OCI-LY7 (cell line): ENCODE results near the gene CMTM1. TPM values are rescaled to one million over a fixed set of nuclear protein-coding genes. Genes with fewer than 3 reads are reported as not detected.
"Not testable (repeated sequence)": the region's sequence is repeated elsewhere in the genome, so short reads cannot be mapped to it uniquely, and the experiment has no call there.

Source experiments
- BruUV-seq: library from RNA; stranded (reverse); fragments of 400-500 nt; replicated peaks from 2 replicates; lab custom pipeline; 2021; lab: Mats Ljungman, UMichigan
- CTCF ChIA-PET: fragments of 300-600 bp; sonication (Branson Sonifier 250); formaldehyde crosslinking; loops from one replicate; lab custom pipeline; 2022; ENCODE audit warnings: antibody characterized with exemption; ENCODE audit not compliant: unreplicated experiment; lab: Charles Lee
- POLR2A ChIA-PET: fragments of 300-600 bp; sonication (Branson Sonifier 250); formaldehyde crosslinking; loops from one replicate; lab custom pipeline; 2022; ENCODE audit warnings: antibody characterized with exemption; lab: Charles Lee
- DNase-seq: peaks from one replicate; pipeline ENCODE4 v3.0.0-alpha.2; 2015; ENCODE audit warnings: low spot score
- H2AFZ ChIP-seq: fragments of 200-600 bp; sonication (generic), shearing (Covaris generic); 2 replicates; pipeline ENCODE4 v1.6.1; 2014; ENCODE audit warnings: mild to moderate bottlenecking, antibody characterized with exemption, low read length, moderate library complexity
- H3K27ac ChIP-seq: fragments of 200-600 bp; sonication (generic); 2 replicates; pipeline ENCODE4 v1.5.1; 2014; ENCODE audit warnings: mixed run types, low read depth, mild to moderate bottlenecking, moderate library complexity, low read length, inconsistent platforms; ENCODE audit not compliant: poor library complexity, severe bottlenecking
- H3K36me3 ChIP-seq: fragments of 200-600 bp; sonication (generic); 2 replicates; pipeline ENCODE4 v1.6.1; 2014; ENCODE audit warnings: mild to moderate bottlenecking, antibody characterized with exemption, low read length, moderate library complexity, mixed read lengths; ENCODE audit not compliant: insufficient read depth
- H3K4me1 ChIP-seq: fragments of 200-600 bp; sonication (generic); 2 replicates; pipeline ENCODE4 v1.5.1; 2014; ENCODE audit warnings: mild to moderate bottlenecking, low read length; ENCODE audit not compliant: insufficient read depth, poor library complexity, severe bottlenecking
- H3K4me2 ChIP-seq: fragments of 200-600 bp; sonication (generic); 2 replicates; pipeline ENCODE4 v1.6.1; 2014; ENCODE audit warnings: mild to moderate bottlenecking, low read length
- H3K4me3 ChIP-seq: fragments of 200-600 bp; sonication (generic); 2 replicates; pipeline ENCODE4 v1.5.1; 2014; ENCODE audit warnings: mild to moderate bottlenecking, low read depth, low read length; ENCODE audit not compliant: poor library complexity, severe bottlenecking
- H3K79me2 ChIP-seq: fragments of 200-600 bp; sonication (generic); 2 replicates; pipeline ENCODE4 v1.6.1; 2016; ENCODE audit warnings: low read depth, mild to moderate bottlenecking, low read length, moderate library complexity, mixed read lengths; ENCODE audit not compliant: insufficient read depth
- H3K9me2 ChIP-seq: fragments of 200-600 bp; sonication (generic); 2 replicates; pipeline ENCODE4 v1.6.1; 2016; ENCODE audit warnings: mild to moderate bottlenecking, low read length, mixed read lengths; ENCODE audit not compliant: insufficient read depth
- H3K9me3 ChIP-seq: fragments of 200-600 bp; sonication (generic); 2 replicates; pipeline ENCODE4 v1.6.1; 2014; ENCODE audit warnings: mild to moderate bottlenecking, mixed run types, low read length, mixed read lengths
- H4K20me1 ChIP-seq: fragments of 200-600 bp; sonication (generic); 2 replicates; pipeline ENCODE4 v1.6.1; 2014; ENCODE audit warnings: mild to moderate bottlenecking, antibody characterized with exemption, low read length, moderate library complexity, mixed read lengths; ENCODE audit not compliant: insufficient read depth
- EZH2phosphoT487 ChIP-seq: fragments of 200-600 bp; sonication (generic); IDR thresholded peaks from 2 replicates; pipeline ENCODE4 v1.6.1; 2018; ENCODE audit warnings: low read depth, borderline replicate concordance, mild to moderate bottlenecking, mixed run types, antibody characterized with exemption, low read length, moderate library complexity, mixed read lengths
- intact Hi-C: fragments of 100-400 bp; cut with micrococcal nuclease; formaldehyde crosslinking; loops from one replicate; pipeline ENCODE4 v1.10.0; 2022; ENCODE audit not compliant: unreplicated experiment
- total RNA-seq, 2 experiments: library from RNA; depleted of rRNA in 1 of 2; stranded (reverse); fragments of >200 nt in 1 of 2; shearing (Covaris generic) in 1 of 2; gene quantifications; 2 replicates each; pipeline ENCODE4 v1.2.3, GENCODE V29; 2014 to 2022
- TF ChIP-seq, protein P1 (sequence below): fragments of 200-600 bp; sonication (generic); conservative IDR thresholded peaks from 2 replicates; pipeline ENCODE4 v1.5.1; 2014; ENCODE audit warnings: mild to moderate bottlenecking, antibody characterized with exemption, low read length, moderate library complexity, mixed read lengths

The CMTM1 gene
- total RNA-seq, 2 experiments from 2014 or later, result 8.5 to 10.6 TPM

DNA sequence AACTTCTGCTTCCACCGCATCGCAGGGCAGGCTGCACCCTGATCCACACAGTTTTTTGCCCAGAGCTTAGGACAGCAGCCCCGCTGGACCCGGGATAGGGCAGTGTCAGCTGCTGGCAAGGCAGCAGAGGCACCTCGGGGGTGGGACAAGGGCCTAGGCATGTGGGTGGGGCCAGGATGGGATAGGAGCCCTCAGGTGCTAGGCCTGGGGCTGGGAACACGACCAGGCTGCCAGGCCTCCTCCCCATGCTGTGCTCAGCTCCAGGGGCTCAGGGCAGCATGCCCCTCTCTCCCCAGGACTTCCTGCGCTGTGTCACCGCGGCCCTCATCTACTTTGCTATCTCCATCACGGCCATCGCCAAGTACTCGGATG is 42.9 kb downstream of the CMTM1 start:
- DNase-seq, result no peak
- Histone ChIP-seq H2AFZ (no peak overlapping the region), H4K20me1 (peaks cover 6% of the 10 kb centered on the region; the same call in 1 of the 2 replicates), H3K9me2 (no peaks in the 10 kb centered on the region), H3K4me3 (no peak overlapping the region), H3K9me3 (no peaks in the 10 kb centered on the region), H3K4me2 (no peak overlapping the region), H3K79me2 (no peaks in the 10 kb centered on the region), H3K27ac (no peak overlapping the region), H3K4me1 (peaks cover 34% of the 10 kb centered on the region), H3K36me3 (peaks cover 46% of the 10 kb centered on the region)
- ChIA-PET POLR2A (no interaction called here), CTCF (interaction anchor here (0.6 to 1.3 kb wide), 5 partner anchors 86 to 301 kb away, joined by 3 read pairs; no protein-coding TSS in a partner anchor)
- TF ChIP-seq, protein P1, sequence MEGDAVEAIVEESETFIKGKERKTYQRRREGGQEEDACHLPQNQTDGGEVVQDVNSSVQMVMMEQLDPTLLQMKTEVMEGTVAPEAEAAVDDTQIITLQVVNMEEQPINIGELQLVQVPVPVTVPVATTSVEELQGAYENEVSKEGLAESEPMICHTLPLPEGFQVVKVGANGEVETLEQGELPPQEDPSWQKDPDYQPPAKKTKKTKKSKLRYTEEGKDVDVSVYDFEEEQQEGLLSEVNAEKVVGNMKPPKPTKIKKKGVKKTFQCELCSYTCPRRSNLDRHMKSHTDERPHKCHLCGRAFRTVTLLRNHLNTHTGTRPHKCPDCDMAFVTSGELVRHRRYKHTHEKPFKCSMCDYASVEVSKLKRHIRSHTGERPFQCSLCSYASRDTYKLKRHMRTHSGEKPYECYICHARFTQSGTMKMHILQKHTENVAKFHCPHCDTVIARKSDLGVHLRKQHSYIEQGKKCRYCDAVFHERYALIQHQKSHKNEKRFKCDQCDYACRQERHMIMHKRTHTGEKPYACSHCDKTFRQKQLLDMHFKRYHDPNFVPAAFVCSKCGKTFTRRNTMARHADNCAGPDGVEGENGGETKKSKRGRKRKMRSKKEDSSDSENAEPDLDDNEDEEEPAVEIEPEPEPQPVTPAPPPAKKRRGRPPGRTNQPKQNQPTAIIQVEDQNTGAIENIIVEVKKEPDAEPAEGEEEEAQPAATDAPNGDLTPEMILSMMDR, result no peak
- TF ChIP-seq EZH2phosphoT487, result no peak
- BruUV-seq, result no TSS peak
- intact Hi-C loops, result loop anchor here (2.0 to 5.0 kb wide), 2 partner anchors 202 to 264 kb away; no protein-coding TSS in a partner anchor

DNA sequence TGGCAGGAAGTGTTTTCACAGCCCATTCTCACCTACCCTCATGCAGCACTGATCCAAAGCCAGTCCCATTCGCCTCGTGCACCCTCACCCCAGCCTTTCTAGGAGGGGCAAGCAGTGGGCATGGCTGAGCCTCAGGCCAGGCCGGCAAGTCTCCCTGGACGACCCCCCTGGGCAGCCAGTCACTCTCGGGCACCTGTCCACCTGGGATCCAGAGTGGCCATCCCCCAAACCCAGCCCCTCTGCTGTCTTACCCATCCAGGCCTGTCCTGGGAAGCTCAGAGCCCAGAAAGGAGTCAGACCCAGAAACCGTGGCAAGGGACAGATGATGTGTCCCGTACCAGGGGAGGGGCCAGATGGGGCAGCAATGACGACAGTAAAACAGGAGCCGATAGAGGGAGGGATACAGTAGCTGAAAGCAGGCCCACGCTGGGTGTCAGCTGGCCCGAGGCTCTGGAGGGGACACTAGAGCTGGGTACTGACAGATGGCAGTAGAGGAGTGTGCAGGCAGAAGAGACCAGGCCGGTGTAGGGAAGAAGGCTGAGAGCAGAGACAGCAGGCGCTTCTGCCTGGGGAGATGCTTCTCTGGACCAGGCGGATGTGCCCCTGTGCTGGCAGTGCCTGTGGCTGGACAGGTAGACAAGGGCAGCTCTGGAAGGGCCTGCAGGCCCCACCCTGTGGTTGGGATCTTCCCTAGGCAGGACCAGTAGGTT is 44.0 kb downstream of the CMTM1 start:
- no peaks in the 10 kb centered on the region for H3K9me2 ChIP-seq
- no peak overlapping the region for H2AFZ ChIP-seq
- POLR2A ChIA-PET, result no interaction called here
- no peak for DNase-seq
- no peaks in the 10 kb centered on the region for H3K9me3 ChIP-seq
- H3K4me1 ChIP-seq, result peaks cover 33% of the 10 kb centered on the region
- H3K4me3 ChIP-seq, result no peak overlapping the region
- H3K27ac ChIP-seq, result no peak overlapping the region
- intact Hi-C loops, result no loop called here
- no peak overlapping the region for H3K4me2 ChIP-seq
- no peak for TF ChIP-seq EZH2phosphoT487
- TF ChIP-seq, protein P1, result no peak
- peaks cover 46% of the 10 kb centered on the region for H3K36me3 ChIP-seq
- no peaks in the 10 kb centered on the region for H3K79me2 ChIP-seq
- BruUV-seq, result no TSS peak
- H4K20me1 ChIP-seq, result peaks cover 6% of the 10 kb centered on the region; the same call in 1 of the 2 replicates
- CTCF ChIA-PET, result no interaction called here

DNA sequence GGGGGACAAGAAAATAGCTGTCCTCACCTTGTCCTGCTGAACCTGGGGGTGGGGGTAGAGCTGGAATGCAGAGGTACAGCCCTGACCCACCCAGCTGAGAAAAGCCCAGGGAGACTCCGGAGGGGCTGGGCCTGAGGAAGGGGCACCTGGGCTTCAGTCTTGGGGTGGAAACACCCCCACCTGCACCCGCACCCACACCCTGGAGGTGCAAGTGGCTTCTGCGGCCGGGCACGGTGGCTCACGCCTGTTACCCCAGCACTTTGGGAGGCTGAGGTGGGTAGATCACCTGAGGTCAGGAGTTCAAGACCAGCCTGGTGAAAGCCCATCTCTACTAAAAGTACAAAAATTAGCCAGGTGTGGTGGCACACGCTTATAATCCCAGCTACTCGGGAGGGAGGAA is 45.7 kb downstream of the CMTM1 start:
- H3K4me3 ChIP-seq, CTCF ChIA-PET, H3K4me2 ChIP-seq, BruUV-seq, H3K79me2 ChIP-seq, H4K20me1 ChIP-seq, POLR2A ChIA-PET, H2AFZ ChIP-seq, H3K27ac ChIP-seq, intact Hi-C loops, H3K9me3 ChIP-seq, H3K9me2 ChIP-seq, DNase-seq: not testable (repeated sequence)
- peaks cover 18% of the 10 kb centered on the region for H3K4me1 ChIP-seq
- H3K36me3 ChIP-seq, result peaks cover 46% of the 10 kb centered on the region
